Measurements from ENCODE around the gene CCSER1. TPM values are rescaled to one million over a fixed set of nuclear protein-coding genes. Genes with fewer than 3 reads are reported as not detected.
"Not testable (repeated sequence)": the region's sequence is repeated elsewhere in the genome, so short reads cannot be mapped to it uniquely, and the experiment has no call there.

Gene CCSER1
- total RNA-seq, 1 donor from 2014 or later: 1.4 TPM

DNA sequence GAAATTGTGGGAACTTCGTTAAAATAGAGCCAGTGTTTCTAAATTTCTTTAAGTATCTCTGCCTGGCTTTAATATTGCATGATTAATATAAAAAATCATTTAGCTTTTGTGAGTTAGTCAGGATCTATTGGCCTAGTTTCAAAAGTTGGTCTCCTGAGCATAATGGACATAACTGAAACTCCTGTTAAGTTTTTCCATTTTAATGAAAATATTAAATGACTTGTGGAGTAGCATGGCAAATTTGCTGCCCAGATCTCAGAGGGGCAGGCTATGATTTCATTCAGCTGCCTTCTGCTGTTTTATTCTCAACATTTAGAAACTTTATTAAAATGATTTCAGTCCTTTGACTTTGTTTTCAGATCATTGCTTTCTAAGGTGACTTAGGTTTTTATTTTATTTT is 1213.6 kb downstream of the CCSER1 start:
- no peak for DNase-seq (ENCODE audit: low read depth)
- H3K4me3 ChIP-seq (ENCODE audit: low read depth, low read length): no peak overlapping the region
- no peaks in the 10 kb centered on the region for H3K27me3 ChIP-seq (ENCODE audit: control insufficient read depth, insufficient read depth, low read length)
- H3K36me3 ChIP-seq (ENCODE audit: control insufficient read depth, insufficient read depth, low read length): no peaks in the 10 kb centered on the region
- TF ChIP-seq, protein P1, sequence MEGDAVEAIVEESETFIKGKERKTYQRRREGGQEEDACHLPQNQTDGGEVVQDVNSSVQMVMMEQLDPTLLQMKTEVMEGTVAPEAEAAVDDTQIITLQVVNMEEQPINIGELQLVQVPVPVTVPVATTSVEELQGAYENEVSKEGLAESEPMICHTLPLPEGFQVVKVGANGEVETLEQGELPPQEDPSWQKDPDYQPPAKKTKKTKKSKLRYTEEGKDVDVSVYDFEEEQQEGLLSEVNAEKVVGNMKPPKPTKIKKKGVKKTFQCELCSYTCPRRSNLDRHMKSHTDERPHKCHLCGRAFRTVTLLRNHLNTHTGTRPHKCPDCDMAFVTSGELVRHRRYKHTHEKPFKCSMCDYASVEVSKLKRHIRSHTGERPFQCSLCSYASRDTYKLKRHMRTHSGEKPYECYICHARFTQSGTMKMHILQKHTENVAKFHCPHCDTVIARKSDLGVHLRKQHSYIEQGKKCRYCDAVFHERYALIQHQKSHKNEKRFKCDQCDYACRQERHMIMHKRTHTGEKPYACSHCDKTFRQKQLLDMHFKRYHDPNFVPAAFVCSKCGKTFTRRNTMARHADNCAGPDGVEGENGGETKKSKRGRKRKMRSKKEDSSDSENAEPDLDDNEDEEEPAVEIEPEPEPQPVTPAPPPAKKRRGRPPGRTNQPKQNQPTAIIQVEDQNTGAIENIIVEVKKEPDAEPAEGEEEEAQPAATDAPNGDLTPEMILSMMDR (IDR thresholded peaks at IDR 0.05; ENCODE audit: insufficient read depth, low read length, poor library complexity, severe bottlenecking): no peak

DNA sequence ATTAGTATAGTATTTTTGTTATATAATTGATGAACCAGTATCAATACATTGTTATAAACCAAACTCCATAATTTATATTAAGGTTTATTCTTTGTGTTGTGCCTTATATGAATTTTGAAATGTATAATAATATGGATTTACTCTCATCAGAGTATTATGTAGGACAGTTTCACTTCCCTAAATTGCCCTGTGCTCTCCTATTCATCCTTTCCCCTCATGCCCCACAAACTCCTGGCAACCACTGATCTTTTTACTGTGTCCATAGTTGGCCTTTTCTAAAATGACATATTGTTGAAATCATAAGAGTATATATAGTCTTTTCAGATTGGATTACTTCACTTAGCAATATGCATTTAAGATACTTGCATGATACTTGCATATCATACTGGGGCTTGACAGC is 1218.4 kb downstream of the CCSER1 start:
- no peaks in the 10 kb centered on the region for H3K36me3 ChIP-seq (ENCODE audit: control insufficient read depth, insufficient read depth, low read length)
- no peak for DNase-seq (ENCODE audit: low read depth)
- no peak overlapping the region for H3K4me3 ChIP-seq (ENCODE audit: low read depth, low read length)
- no peaks in the 10 kb centered on the region for H3K27me3 ChIP-seq (ENCODE audit: control insufficient read depth, insufficient read depth, low read length)
- TF ChIP-seq, protein P1 (IDR thresholded peaks at IDR 0.05; ENCODE audit: insufficient read depth, low read length, poor library complexity, severe bottlenecking): no peak

DNA sequence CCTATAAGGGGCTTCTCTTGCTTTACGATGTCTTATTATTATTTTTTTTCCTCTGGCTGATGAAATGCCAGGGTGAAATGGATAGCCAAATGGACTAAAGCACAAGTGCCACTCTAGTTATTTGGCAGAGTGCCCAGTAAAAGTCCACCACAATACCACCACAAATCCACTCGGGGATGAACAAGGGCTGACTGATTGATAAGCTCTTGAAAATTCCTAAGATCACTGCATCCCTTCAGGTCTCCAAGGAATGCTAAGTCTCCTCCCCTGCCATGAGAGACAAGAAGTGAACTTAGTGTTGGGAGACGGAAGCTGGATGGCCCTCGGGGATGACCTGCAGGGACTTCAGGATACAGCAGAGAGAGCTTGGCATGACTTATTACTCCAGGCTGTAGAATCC is 1229.3 kb downstream of the CCSER1 start:
- not testable (repeated sequence) for H3K27me3 ChIP-seq (ENCODE audit: control insufficient read depth, insufficient read depth, low read length); H3K36me3 ChIP-seq (ENCODE audit: control insufficient read depth, insufficient read depth, low read length); H3K4me3 ChIP-seq (ENCODE audit: low read depth, low read length); DNase-seq (ENCODE audit: low read depth)

DNA sequence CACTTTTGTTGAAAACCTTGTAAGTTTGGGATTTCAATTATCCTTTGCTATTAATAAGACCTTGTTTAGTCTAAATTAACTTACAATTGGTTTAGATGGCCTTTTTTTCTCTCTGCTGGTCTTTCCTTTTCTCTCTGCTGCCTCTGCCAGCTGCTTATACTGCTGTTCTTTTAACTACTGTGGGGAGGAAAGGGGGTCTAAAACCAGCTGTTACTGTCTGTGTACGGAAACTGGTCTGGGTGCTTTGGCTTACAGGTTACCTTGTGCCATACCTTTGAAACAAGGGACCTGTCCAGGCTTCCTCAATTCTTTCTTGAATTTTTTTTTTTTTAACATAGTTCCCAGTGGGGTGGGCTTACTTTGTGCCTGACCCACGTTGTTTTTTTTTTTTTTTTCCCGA is 1230.8 kb downstream of the CCSER1 start:
- H3K27me3 ChIP-seq (ENCODE audit: control insufficient read depth, insufficient read depth, low read length); H3K36me3 ChIP-seq (ENCODE audit: control insufficient read depth, insufficient read depth, low read length); DNase-seq (ENCODE audit: low read depth); H3K4me3 ChIP-seq (ENCODE audit: low read depth, low read length): not testable (repeated sequence)

DNA sequence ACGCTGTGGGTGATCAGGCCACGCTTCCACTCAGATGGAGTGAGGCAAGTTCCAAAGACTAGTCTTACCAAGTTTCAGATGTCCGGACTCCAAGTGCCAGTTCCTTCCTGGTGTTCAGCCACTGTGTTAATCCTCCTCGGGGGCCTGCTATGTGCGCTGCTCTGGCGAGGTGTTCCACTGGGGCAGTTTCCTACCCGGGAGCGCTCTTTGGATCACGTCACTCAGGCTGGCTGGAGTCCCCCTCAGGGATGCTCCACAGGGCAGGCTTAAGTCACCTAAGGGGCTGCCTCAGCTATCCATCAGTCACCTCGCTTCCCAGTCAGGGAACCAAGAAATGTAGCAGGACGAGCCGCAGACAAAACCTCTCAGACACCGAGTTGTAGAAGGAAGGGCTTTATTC is 1231.4 kb downstream of the CCSER1 start:
- not testable (repeated sequence) for H3K4me3 ChIP-seq (ENCODE audit: low read depth, low read length); H3K36me3 ChIP-seq (ENCODE audit: control insufficient read depth, insufficient read depth, low read length); H3K27me3 ChIP-seq (ENCODE audit: control insufficient read depth, insufficient read depth, low read length); DNase-seq (ENCODE audit: low read depth)

DNA sequence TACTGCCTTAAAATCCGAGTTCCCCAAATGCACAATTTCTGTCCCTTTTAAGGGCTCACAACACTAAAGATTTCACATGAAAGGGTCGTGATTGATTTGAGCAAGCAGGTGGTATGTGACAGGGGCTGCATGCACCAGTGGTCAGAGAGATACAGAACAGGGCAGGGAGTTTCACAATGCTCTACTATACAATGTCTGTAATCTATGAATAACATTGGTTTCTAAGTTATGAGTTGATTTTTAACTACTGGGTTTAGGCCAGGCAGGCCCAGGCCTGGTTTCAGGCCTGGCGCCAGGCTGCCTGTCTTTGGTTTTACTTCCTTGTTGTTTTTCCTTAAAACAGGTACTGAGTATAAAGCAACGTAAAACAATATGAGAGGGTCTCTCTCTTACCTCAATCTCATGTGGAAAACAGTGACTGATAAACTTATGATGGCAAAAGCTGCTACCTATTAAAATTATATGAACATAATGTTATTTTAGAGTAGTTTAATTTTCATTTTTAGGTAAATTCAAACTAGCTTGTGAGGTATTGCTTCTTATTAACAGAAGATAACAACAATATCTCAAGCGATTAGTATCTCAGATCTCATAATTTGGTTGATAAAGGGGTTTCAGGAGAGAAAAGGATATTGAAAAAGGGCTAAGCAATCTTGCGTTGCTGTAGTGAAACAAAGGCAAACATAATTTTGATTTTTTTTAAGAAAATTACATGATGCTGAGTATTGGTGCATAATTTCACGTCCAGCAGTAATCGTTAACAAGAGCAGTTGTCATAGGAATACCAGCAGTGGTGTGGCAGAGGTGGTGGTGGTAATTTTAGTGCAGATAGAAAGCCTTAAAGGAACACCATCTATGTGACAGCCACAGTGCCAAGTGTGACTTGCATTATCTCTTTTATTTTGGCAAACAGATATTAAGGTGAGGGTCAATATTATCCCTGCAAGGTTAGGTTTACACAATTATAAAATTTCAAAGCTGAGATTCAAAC is 1232.1 kb downstream of the CCSER1 start:
- TF ChIP-seq, protein P1 (IDR thresholded peaks at IDR 0.05; ENCODE audit: insufficient read depth, low read length, poor library complexity, severe bottlenecking): no peak
- Histone ChIP-seq H3K36me3 (ENCODE audit: control insufficient read depth, insufficient read depth, low read length) (no peaks in the 10 kb centered on the region), H3K27me3 (ENCODE audit: control insufficient read depth, insufficient read depth, low read length) (no peaks in the 10 kb centered on the region), H3K4me3 (ENCODE audit: low read depth, low read length) (no peak overlapping the region)
- DNase-seq (ENCODE audit: low read depth): peak; percentile 12

DNA sequence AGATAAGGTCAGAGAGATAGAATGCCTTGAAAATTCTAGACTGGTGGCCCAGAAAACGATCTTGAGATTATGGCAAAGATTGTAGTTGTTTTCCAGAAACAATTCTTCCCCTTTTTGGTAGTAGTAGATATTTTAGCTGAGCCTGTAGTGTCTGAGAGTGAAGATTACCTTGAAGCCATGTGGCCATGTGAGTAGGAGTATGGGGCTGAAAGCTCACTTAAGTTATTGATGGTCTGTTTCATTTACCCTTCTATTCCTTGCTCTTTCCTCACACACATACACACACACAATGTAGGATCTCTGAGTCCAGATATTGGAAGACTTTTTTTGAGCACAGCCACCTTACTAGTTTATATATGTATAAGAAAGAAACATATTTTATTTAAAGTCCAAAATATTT is 1234.9 kb downstream of the CCSER1 start:
- Histone ChIP-seq H3K36me3 (ENCODE audit: control insufficient read depth, insufficient read depth, low read length) (no peaks in the 10 kb centered on the region), H3K27me3 (ENCODE audit: control insufficient read depth, insufficient read depth, low read length) (no peaks in the 10 kb centered on the region), H3K4me3 (ENCODE audit: low read depth, low read length) (no peak overlapping the region)
- no peak for DNase-seq (ENCODE audit: low read depth)
- TF ChIP-seq, protein P1 (IDR thresholded peaks at IDR 0.05; ENCODE audit: insufficient read depth, low read length, poor library complexity, severe bottlenecking): no peak

Measured in kidney epithelial cell (primary cell).